HCT116 (cell line): ENCODE measurements around the gene COL3A1. TPM values are rescaled to one million over a fixed set of nuclear protein-coding genes. Genes with fewer than 3 reads are reported as not detected.

Source experiments
- ATAC-seq: fragments of 200-7000 bp; cut with Tn5 transposase; 2 replicates; pipeline ENCODE4 v1.9.1; 2020; ENCODE audit warnings: mild to moderate bottlenecking, moderate library complexity
- BruUV-seq: library from RNA; stranded (reverse); fragments of 400-500 nt; replicated peaks from 2 replicates; lab custom pipeline; 2021; lab: Mats Ljungman, UMichigan
- CTCF ChIA-PET: fragments of 300-600 bp; sonication (Branson Sonifier 250); formaldehyde crosslinking; loops from one replicate; lab custom pipeline; 2021; ENCODE audit warnings: antibody characterized with exemption; lab: Charles Lee
- POLR2A ChIA-PET: fragments of 300-600, 350-600 bp; sonication (Branson Sonifier 250); formaldehyde crosslinking; loops from one replicate; lab custom pipeline; 2021; ENCODE audit warnings: antibody characterized with exemption; lab: Charles Lee
- RAD21 ChIA-PET, 2 experiments: fragments of 300-600 bp; sonication (Branson Sonifier 250); formaldehyde crosslinking; loops; one replicate each; lab custom pipeline; 2023; ENCODE audit warnings: low total read pairs in 2 of 2; ENCODE audit not compliant: uncharacterized antibody in 2 of 2, unreplicated experiment in 2 of 2, low non-redundant PET in 1 of 2; lab: Charles Lee
- DNase-seq: peaks from one replicate; pipeline ENCODE4 v3.0.0-alpha.2; 2010; ENCODE audit warnings: low read depth, low spot score
- H2AFZ ChIP-seq: fragments of 200-600 bp; shearing (Covaris generic), sonication (generic); 2 replicates; pipeline ENCODE4 v1.6.1; 2017; ENCODE audit warnings: low read depth, mixed run types, mixed read lengths, antibody characterized with exemption, low read length; ENCODE audit not compliant: poor library complexity, severe bottlenecking
- H3K27ac ChIP-seq: 2 replicates; pipeline ENCODE4 v1.5.1; 2012; ENCODE audit warnings: low read depth, low read length
- H3K27me3 ChIP-seq: fragments of 200-600 bp; sonication (generic); 2 replicates; pipeline ENCODE4 v1.6.1; 2016; ENCODE audit warnings: mixed run types, low read length, mixed read lengths; ENCODE audit not compliant: insufficient read depth
- H3K36me3 ChIP-seq, 2 experiments: fragments of 200-500 bp in 1 of 2; fragments of 200-600 bp in 1 of 2; sonication (Bioruptor generic) in 1 of 2; sonication (generic) in 1 of 2; 2 replicates each; pipeline versions ENCODE4 v1.5.1 to v1.6.1; 2014 to 2016; ENCODE audit warnings: low read length in 2 of 2, inconsistent platforms in 1 of 2, mixed read lengths in 1 of 2, mixed run types in 1 of 2; ENCODE audit not compliant: insufficient read depth in 2 of 2, control insufficient read depth in 1 of 2
- H3K4me1 ChIP-seq, 2 experiments: fragments of 200-600 bp in 1 of 2; sonication (generic) in 1 of 2; 2 replicates each; pipeline versions ENCODE4 v1.5.1 to v1.6.1; 2012 to 2017; ENCODE audit warnings: low read length in 2 of 2, inconsistent platforms in 1 of 2, mild to moderate bottlenecking in 1 of 2, mixed read lengths in 1 of 2, mixed run types in 1 of 2, moderate library complexity in 1 of 2; ENCODE audit not compliant: insufficient read depth in 2 of 2, control insufficient read depth in 1 of 2
- H3K4me2 ChIP-seq: fragments of 200-600 bp; sonication (generic); 2 replicates; pipeline ENCODE4 v1.6.1; 2017; ENCODE audit warnings: mixed run types, low read length, mixed read lengths
- H3K4me3 ChIP-seq, 2 experiments: fragments of 200-600 bp in 1 of 2; sonication (generic) in 1 of 2; replicated peaks in 1 of 2; 2 replicates each; pipeline ENCODE4 v1.5.1; 2011 to 2016; ENCODE audit warnings: low read length in 2 of 2, control low read depth in 1 of 2, low read depth in 1 of 2, mild to moderate bottlenecking in 1 of 2, mixed read lengths in 1 of 2, mixed run types in 1 of 2
- H3K79me2 ChIP-seq: fragments of 200-600 bp; sonication (generic); 2 replicates; pipeline ENCODE4 v1.6.1; 2017; ENCODE audit warnings: mild to moderate bottlenecking, mixed run types, low read length, moderate library complexity, mixed read lengths; ENCODE audit not compliant: insufficient read depth
- H3K9ac ChIP-seq: fragments of 200-600 bp; sonication (generic); 2 replicates; pipeline ENCODE4 v1.6.1; 2016; ENCODE audit warnings: low read length, mixed read lengths
- H3K9me2 ChIP-seq: fragments of 200-600 bp; sonication (generic), shearing (Covaris generic); 2 replicates; pipeline ENCODE4 v1.6.1; 2017; ENCODE audit warnings: mixed run types, mild to moderate bottlenecking, moderate library complexity; ENCODE audit not compliant: insufficient read depth
- H3K9me3 ChIP-seq, 2 experiments: fragments of 200-500 bp in 1 of 2; fragments of 200-600 bp in 1 of 2; sonication (Bioruptor generic) in 1 of 2; sonication (generic) in 1 of 2; 2 replicates each; pipeline ENCODE4 v1.6.1; 2014 to 2017; ENCODE audit warnings: low read length in 2 of 2, mixed read lengths in 2 of 2, inconsistent platforms in 1 of 2, low read depth in 1 of 2, mild to moderate bottlenecking in 1 of 2, mixed run types in 1 of 2, moderate library complexity in 1 of 2; ENCODE audit not compliant: control insufficient read depth in 1 of 2, insufficient read depth in 1 of 2
- H4K20me1 ChIP-seq: fragments of 200-600 bp; sonication (generic), shearing (Covaris generic); 2 replicates; pipeline ENCODE4 v1.6.1; 2017; ENCODE audit warnings: mixed run types, mild to moderate bottlenecking, moderate library complexity; ENCODE audit not compliant: insufficient read depth
- EGR1 ChIP-seq: IDR thresholded peaks from 2 replicates; pipeline ENCODE4 v1.6.1; 2012; ENCODE audit warnings: low read depth
- EZH2 ChIP-seq: fragments of 200-600 bp; sonication (generic); IDR thresholded peaks from 2 replicates; pipeline ENCODE4 v1.6.1; 2017; ENCODE audit warnings: antibody characterized with exemption, mixed run types
- FOSL1 ChIP-seq: IDR thresholded peaks from 2 replicates; pipeline ENCODE4 v1.6.1; 2012; ENCODE audit warnings: low read depth
- JUND ChIP-seq: IDR thresholded peaks from 2 replicates; pipeline ENCODE4 v1.6.1; 2012
- POLR2AphosphoS5 ChIP-seq: IDR thresholded peaks from 2 replicates; pipeline ENCODE4 v1.6.1; 2011; ENCODE audit warnings: mild to moderate bottlenecking, low read depth, low read length, moderate library complexity
- SP1 ChIP-seq: IDR thresholded peaks from 2 replicates; pipeline ENCODE4 v1.6.1; 2012; ENCODE audit warnings: low read depth
- SRF ChIP-seq: IDR thresholded peaks from 2 replicates; pipeline ENCODE4 v1.6.1; 2012; ENCODE audit warnings: low read depth
- YY1 ChIP-seq: IDR thresholded peaks from 2 replicates; pipeline ENCODE4 v1.6.1; 2011; ENCODE audit warnings: low read length, low read depth, moderate library complexity, mild to moderate bottlenecking; ENCODE audit not compliant: insufficient replicate concordance; ENCODE audit errors: extremely low read depth
- ZNF274 ChIP-seq: fragments of 200-500 bp; sonication (Bioruptor generic); IDR thresholded peaks from 2 replicates; pipeline ENCODE4 v1.6.1; 2014; ENCODE audit warnings: mild to moderate bottlenecking, low read depth, low read length, inconsistent platforms
- intact Hi-C: fragments of 100-400 bp; cut with micrococcal nuclease; formaldehyde crosslinking; loops from 2 replicates; pipeline ENCODE4 v1.10.0; 2022
- total RNA-seq: library from RNA; stranded (reverse); gene quantifications from one replicate; pipeline ENCODE4 v1.2.1, GENCODE V29; 2021; ENCODE audit not compliant: unreplicated experiment
- TF ChIP-seq, protein P1 (sequence below): IDR thresholded peaks from 2 replicates; pipeline ENCODE4 v1.6.1; 2011; ENCODE audit warnings: mild to moderate bottlenecking, low read length, moderate library complexity; ENCODE audit not compliant: insufficient replicate concordance; ENCODE audit errors: extremely low read depth
- TF ChIP-seq, protein P2 (sequence below): IDR thresholded peaks from 2 replicates; pipeline ENCODE4 v1.6.1; 2012; ENCODE audit warnings: low read depth
- TF ChIP-seq, protein P3 (sequence below): IDR thresholded peaks from 2 replicates; pipeline ENCODE4 v1.6.1; 2012

The COL3A1 gene
- total RNA-seq, 1 experiment from 2014 or later: 1.0 TPM

DNA sequence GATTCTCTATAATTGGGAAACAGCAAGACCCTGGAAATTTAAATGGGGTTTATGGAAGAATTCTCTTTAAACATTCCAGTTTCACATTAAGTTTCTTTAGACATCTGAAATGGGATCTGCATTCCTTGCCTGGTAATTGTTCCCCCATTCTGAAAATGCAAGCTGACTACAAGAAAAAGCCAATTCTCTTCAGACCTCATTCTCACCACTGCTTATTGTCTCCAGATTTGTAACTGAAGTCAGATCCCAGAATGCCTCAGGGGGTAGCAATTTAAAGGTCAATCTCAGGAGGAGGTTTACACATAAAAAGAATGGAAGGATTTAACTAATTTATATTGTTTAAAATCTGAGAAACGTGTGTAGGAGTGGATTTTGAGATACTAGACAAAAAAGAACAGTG is 41.2 kb downstream of the COL3A1 start:
- Histone ChIP-seq H3K9me2 (no peaks in the 10 kb centered on the region), H3K9me3 (no peaks in the 10 kb centered on the region), H4K20me1 (no peaks in the 10 kb centered on the region), H3K4me2 (no peak overlapping the region), H3K4me3 (no peak overlapping the region), H2AFZ (peak overlapping the region; percentile 18), H3K4me1 (no peaks in the 10 kb centered on the region), H3K27me3 (no peaks in the 10 kb centered on the region), H3K79me2 (no peaks in the 10 kb centered on the region), H3K27ac (no peak overlapping the region), H3K9ac (no peak overlapping the region), H3K36me3 (no peaks in the 10 kb centered on the region)
- ATAC-seq (no peak), DNase-seq (no peak)
- ChIA-PET POLR2A (no interaction called here), RAD21 (no interaction called here), CTCF (no interaction called here)
- BruUV-seq: no TSS peak
- intact Hi-C loops: no loop called here
- TF ChIP-seq ZNF274 (no peak), SRF (no peak), EZH2 (no peak), YY1 (no peak), FOSL1 (no peak), EGR1 (no peak), SP1 (no peak), POLR2AphosphoS5 (no peak), JUND (no peak)
- TF ChIP-seq, protein P1, sequence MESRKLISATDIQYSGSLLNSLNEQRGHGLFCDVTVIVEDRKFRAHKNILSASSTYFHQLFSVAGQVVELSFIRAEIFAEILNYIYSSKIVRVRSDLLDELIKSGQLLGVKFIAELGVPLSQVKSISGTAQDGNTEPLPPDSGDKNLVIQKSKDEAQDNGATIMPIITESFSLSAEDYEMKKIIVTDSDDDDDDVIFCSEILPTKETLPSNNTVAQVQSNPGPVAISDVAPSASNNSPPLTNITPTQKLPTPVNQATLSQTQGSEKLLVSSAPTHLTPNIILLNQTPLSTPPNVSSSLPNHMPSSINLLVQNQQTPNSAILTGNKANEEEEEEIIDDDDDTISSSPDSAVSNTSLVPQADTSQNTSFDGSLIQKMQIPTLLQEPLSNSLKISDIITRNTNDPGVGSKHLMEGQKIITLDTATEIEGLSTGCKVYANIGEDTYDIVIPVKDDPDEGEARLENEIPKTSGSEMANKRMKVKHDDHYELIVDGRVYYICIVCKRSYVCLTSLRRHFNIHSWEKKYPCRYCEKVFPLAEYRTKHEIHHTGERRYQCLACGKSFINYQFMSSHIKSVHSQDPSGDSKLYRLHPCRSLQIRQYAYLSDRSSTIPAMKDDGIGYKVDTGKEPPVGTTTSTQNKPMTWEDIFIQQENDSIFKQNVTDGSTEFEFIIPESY: no peak
- TF ChIP-seq, protein P2, sequence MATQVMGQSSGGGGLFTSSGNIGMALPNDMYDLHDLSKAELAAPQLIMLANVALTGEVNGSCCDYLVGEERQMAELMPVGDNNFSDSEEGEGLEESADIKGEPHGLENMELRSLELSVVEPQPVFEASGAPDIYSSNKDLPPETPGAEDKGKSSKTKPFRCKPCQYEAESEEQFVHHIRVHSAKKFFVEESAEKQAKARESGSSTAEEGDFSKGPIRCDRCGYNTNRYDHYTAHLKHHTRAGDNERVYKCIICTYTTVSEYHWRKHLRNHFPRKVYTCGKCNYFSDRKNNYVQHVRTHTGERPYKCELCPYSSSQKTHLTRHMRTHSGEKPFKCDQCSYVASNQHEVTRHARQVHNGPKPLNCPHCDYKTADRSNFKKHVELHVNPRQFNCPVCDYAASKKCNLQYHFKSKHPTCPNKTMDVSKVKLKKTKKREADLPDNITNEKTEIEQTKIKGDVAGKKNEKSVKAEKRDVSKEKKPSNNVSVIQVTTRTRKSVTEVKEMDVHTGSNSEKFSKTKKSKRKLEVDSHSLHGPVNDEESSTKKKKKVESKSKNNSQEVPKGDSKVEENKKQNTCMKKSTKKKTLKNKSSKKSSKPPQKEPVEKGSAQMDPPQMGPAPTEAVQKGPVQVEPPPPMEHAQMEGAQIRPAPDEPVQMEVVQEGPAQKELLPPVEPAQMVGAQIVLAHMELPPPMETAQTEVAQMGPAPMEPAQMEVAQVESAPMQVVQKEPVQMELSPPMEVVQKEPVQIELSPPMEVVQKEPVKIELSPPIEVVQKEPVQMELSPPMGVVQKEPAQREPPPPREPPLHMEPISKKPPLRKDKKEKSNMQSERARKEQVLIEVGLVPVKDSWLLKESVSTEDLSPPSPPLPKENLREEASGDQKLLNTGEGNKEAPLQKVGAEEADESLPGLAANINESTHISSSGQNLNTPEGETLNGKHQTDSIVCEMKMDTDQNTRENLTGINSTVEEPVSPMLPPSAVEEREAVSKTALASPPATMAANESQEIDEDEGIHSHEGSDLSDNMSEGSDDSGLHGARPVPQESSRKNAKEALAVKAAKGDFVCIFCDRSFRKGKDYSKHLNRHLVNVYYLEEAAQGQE: no peak
- TF ChIP-seq, protein P3, sequence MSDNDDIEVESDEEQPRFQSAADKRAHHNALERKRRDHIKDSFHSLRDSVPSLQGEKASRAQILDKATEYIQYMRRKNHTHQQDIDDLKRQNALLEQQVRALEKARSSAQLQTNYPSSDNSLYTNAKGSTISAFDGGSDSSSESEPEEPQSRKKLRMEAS: no peak
